ENCODE data around the gene RPUSD1.
"Not testable (repeated sequence)": the region's sequence is repeated elsewhere in the genome, so short reads cannot be mapped to it uniquely, and the experiment has no call there.

Gene RPUSD1

GRCh38 chr16:768428-768827 is 19.8 kb downstream of the RPUSD1 start:
- no peak for DNase-seq (ENCODE audit: extremely low read depth in 1 of 2, low read depth in 1 of 2)

GRCh38 chr16:767743-768235 is 20.4 kb downstream of the RPUSD1 start:
- no peak for DNase-seq (ENCODE audit: extremely low read depth in 1 of 2, low read depth in 1 of 2)

- no peak for DNase-seq (ENCODE audit: extremely low read depth in 1 of 2, low read depth in 1 of 2)
Observed at GRCh38 chr16:766820-767640, 21.2 kb downstream of the RPUSD1 start.

- DNase-seq (ENCODE audit: extremely low read depth in 1 of 2, low read depth in 1 of 2) = no peak
Observed at GRCh38 chr16:766008-766819, 22.0 kb downstream of the RPUSD1 start.

- DNase-seq (ENCODE audit: extremely low read depth in 1 of 2, low read depth in 1 of 2) = no peak
Observed at GRCh38 chr16:765488-765865, 22.7 kb downstream of the RPUSD1 start.

- DNase-seq (ENCODE audit: extremely low read depth in 1 of 2, low read depth in 1 of 2) = no peak
Observed at GRCh38 chr16:764848-765487, 23.2 kb downstream of the RPUSD1 start.

GRCh38 chr16:764184-764750 is 23.9 kb downstream of the RPUSD1 start:
- DNase-seq (ENCODE audit: extremely low read depth in 1 of 2, low read depth in 1 of 2) = no peak

GRCh38 chr16:763369-764183 is 24.6 kb downstream of the RPUSD1 start:
- no peak for DNase-seq (ENCODE audit: extremely low read depth in 1 of 2, low read depth in 1 of 2)

GRCh38 chr16:762595-763268 is 25.4 kb downstream of the RPUSD1 start:
- no peak for DNase-seq (ENCODE audit: extremely low read depth in 1 of 2, low read depth in 1 of 2)

- DNase-seq (ENCODE audit: extremely low read depth in 1 of 2, low read depth in 1 of 2) = no peak
Observed at GRCh38 chr16:761625-762513, 26.3 kb downstream of the RPUSD1 start.

GRCh38 chr16:760545-761343 is 27.4 kb downstream of the RPUSD1 start, which contains the start of gene MSLN:
TSS of gene MSLN (plus strand) at chr16:760734. CDS start at chr16:762681, 1,947 bp downstream.
- DNase-seq (ENCODE audit: extremely low read depth in 1 of 2, low read depth in 1 of 2) = no peak

- no peak for DNase-seq (ENCODE audit: extremely low read depth in 1 of 2, low read depth in 1 of 2)
Observed at GRCh38 chr16:760065-760464, 28.1 kb downstream of the RPUSD1 start.

- DNase-seq (ENCODE audit: extremely low read depth in 1 of 2, low read depth in 1 of 2) = no peak
Observed at GRCh38 chr16:759110-759910, 28.9 kb downstream of the RPUSD1 start.

- no peak for DNase-seq (ENCODE audit: extremely low read depth in 1 of 2, low read depth in 1 of 2)
Observed at GRCh38 chr16:756428-756827, 31.8 kb downstream of the RPUSD1 start.

GRCh38 chr16:754656-755055 is 33.5 kb downstream of the RPUSD1 start:
- DNase-seq (ENCODE audit: extremely low read depth in 1 of 2, low read depth in 1 of 2) = no peak

GRCh38 chr16:754121-754607 is 34.0 kb downstream of the RPUSD1 start:
- DNase-seq (ENCODE audit: extremely low read depth in 1 of 2, low read depth in 1 of 2) = not testable (repeated sequence)

GRCh38 chr16:752007-752312 is 36.2 kb downstream of the RPUSD1 start:
- no peak for DNase-seq (ENCODE audit: extremely low read depth in 1 of 2, low read depth in 1 of 2)
